ENCODE measurements around the gene CLN6. TPM values are rescaled to one million over a fixed set of nuclear protein-coding genes. Genes with fewer than 3 reads are reported as not detected.

CLN6 gene
- total RNA-seq, 1 donor from 2014 or later = 46.6 TPM

- Mint-ChIP-seq H3K27me3 (no peaks in the 10 kb centered on the region), H3K4me1 (ENCODE audit: low read depth) (no peaks in the 10 kb centered on the region), H3K36me3 (ENCODE audit: insufficient read depth) (peaks cover 21% of the 10 kb centered on the region), H3K4me3 (ENCODE audit: low read depth) (no peak overlapping the region), H3K9me3 (ENCODE audit: low read depth) (peaks cover 4% of the 10 kb centered on the region), H3K27ac (no peak overlapping the region)
- no peak for TF ChIP-seq CTCF (IDR thresholded peaks at IDR 0.05; ENCODE audit: unreplicated experiment)
- DNase-seq (ENCODE audit: low spot score, unreplicated experiment) = no peak
Measured at GRCh38 chr15:68166847-68167246, 62.7 kb downstream of the CLN6 start.

GRCh38 chr15:68163191-68163590 is 66.3 kb downstream of the CLN6 start:
- no peak for DNase-seq (ENCODE audit: low spot score, unreplicated experiment)
- no peak for TF ChIP-seq CTCF (IDR thresholded peaks at IDR 0.05; ENCODE audit: unreplicated experiment)
- Mint-ChIP-seq H3K4me1 (ENCODE audit: low read depth) (no peaks in the 10 kb centered on the region), H3K27me3 (no peaks in the 10 kb centered on the region), H3K27ac (no peak overlapping the region), H3K36me3 (ENCODE audit: insufficient read depth) (peaks cover 34% of the 10 kb centered on the region), H3K4me3 (ENCODE audit: low read depth) (no peak overlapping the region), H3K9me3 (ENCODE audit: low read depth) (peaks cover 17% of the 10 kb centered on the region)

GRCh38 chr15:68158046-68158628 is 71.4 kb downstream of the CLN6 start:
- Mint-ChIP-seq H3K4me3 (ENCODE audit: low read depth) (no peak overlapping the region), H3K9me3 (ENCODE audit: low read depth) (peaks cover 17% of the 10 kb centered on the region), H3K27me3 (no peaks in the 10 kb centered on the region), H3K4me1 (ENCODE audit: low read depth) (peaks cover 8% of the 10 kb centered on the region), H3K27ac (no peak overlapping the region), H3K36me3 (ENCODE audit: insufficient read depth) (peaks cover 31% of the 10 kb centered on the region)
- DNase-seq (ENCODE audit: low spot score, unreplicated experiment) = no peak
- TF ChIP-seq CTCF (IDR thresholded peaks at IDR 0.05; ENCODE audit: unreplicated experiment) = no peak

GRCh38 chr15:68157074-68157473 is 72.5 kb downstream of the CLN6 start:
- Mint-ChIP-seq H3K9me3 (ENCODE audit: low read depth) (peaks cover 14% of the 10 kb centered on the region), H3K27ac (no peak overlapping the region), H3K27me3 (no peaks in the 10 kb centered on the region), H3K4me3 (ENCODE audit: low read depth) (no peak overlapping the region), H3K4me1 (ENCODE audit: low read depth) (peaks cover 8% of the 10 kb centered on the region), H3K36me3 (ENCODE audit: insufficient read depth) (peaks cover 28% of the 10 kb centered on the region)
- no peak for TF ChIP-seq CTCF (IDR thresholded peaks at IDR 0.05; ENCODE audit: unreplicated experiment)
- no peak for DNase-seq (ENCODE audit: low spot score, unreplicated experiment)

Other genes starting within 250 kb of the CLN6 start
- 71.4 and 71.6 TPM in 2 replicates for gene PIAS1, start 175.4 kb downstream of the CLN6 start, total RNA-seq
- 9.7 and 11.9 TPM in 2 replicates for gene CALML4, start 24.4 kb downstream of the CLN6 start, total RNA-seq
- gene FEM1B, start 48.0 kb upstream of the CLN6 start, total RNA-seq = 45.9 and 50.5 TPM in 2 replicates
- not detected in 2 replicates for gene ITGA11, start 202.4 kb upstream of the CLN6 start, total RNA-seq

All from progenitor cell of endocrine pancreas (in vitro differentiated cells).